HEK293T (cell line): Measurements from ENCODE around the gene FCGBP.

Source experiments
- ARNT ChIP-seq: fragments of 450-650 bp; IDR thresholded peaks from 2 replicates; pipeline ENCODE4 v1.6.1; 2017; ENCODE audit warnings: mild to moderate bottlenecking
- CTBP1 ChIP-seq: fragments of 450-650 bp; IDR thresholded peaks from 2 replicates; pipeline ENCODE4 v1.6.1; 2016; ENCODE audit warnings: borderline replicate concordance
- ELF4 ChIP-seq: fragments of 450-650 bp; IDR thresholded peaks from 2 replicates; pipeline ENCODE4 v1.6.1; 2017; ENCODE audit warnings: antibody characterized with exemption
- FOXA1 ChIP-seq: fragments of 450-650 bp; IDR thresholded peaks from 2 replicates; pipeline ENCODE4 v1.6.1; 2016; ENCODE audit warnings: mild to moderate bottlenecking
- FOXK2 ChIP-seq: fragments of 450-650 bp; IDR thresholded peaks from 2 replicates; pipeline ENCODE4 v1.6.1; 2016; ENCODE audit warnings: mild to moderate bottlenecking
- FOXM1 ChIP-seq: fragments of 450-650 bp; IDR thresholded peaks from 2 replicates; pipeline ENCODE4 v1.6.1; 2017; ENCODE audit warnings: mild to moderate bottlenecking, borderline replicate concordance
- HDGF ChIP-seq: fragments of 450-650 bp; IDR thresholded peaks from 2 replicates; pipeline ENCODE4 v1.6.1; 2017; ENCODE audit warnings: antibody characterized with exemption, borderline replicate concordance
- L3MBTL2 ChIP-seq: fragments of 450-650 bp; conservative IDR thresholded peaks from 2 replicates; pipeline ENCODE4 v1.6.1; 2016; ENCODE audit warnings: mild to moderate bottlenecking
- LEF1 ChIP-seq: fragments of 450-650 bp; IDR thresholded peaks from 2 replicates; pipeline ENCODE4 v1.6.1; 2017; ENCODE audit warnings: mild to moderate bottlenecking, borderline replicate concordance
- SP1 ChIP-seq: fragments of 450-650 bp; IDR thresholded peaks from 2 replicates; pipeline ENCODE4 v1.6.1; 2017
- SUZ12 ChIP-seq: fragments of 450-650 bp; IDR thresholded peaks from 2 replicates; pipeline ENCODE4 v1.6.1; 2016; ENCODE audit warnings: mild to moderate bottlenecking
- TARDBP ChIP-seq: fragments of 450-650 bp; IDR thresholded peaks from 2 replicates; pipeline ENCODE4 v1.6.1; 2016
- ZNF384 ChIP-seq: fragments of 450-650 bp; IDR thresholded peaks from 2 replicates; pipeline ENCODE4 v1.6.1; 2016
- TF ChIP-seq, protein P1 (sequence below): fragments of 450-650 bp; IDR thresholded peaks from 2 replicates; pipeline ENCODE4 v1.6.1; 2016

DNA sequence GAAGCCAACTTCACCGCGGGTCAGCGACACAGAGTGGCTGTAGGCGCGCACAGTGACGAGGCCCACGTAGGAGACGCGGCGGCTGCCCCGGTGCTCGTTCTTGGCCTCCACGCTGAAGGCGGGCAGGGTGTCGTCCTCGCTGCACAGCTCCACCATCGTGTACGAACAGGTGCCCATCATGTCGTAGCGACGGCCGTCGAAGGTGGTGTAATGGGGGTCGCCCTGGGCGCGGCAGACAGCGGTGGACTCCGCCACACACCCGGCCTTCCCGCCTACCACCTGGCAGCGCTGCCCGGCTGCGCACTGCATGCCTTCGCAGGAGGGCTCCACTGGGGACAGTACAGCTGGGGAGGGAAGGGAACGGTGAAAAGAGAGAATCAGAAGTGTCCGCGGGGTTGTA, 10.0 kb downstream of the FCGBP start:
- TF ChIP-seq FOXM1 (no peak), FOXA1 (no peak), ELF4 (no peak), LEF1 (no peak), HDGF (no peak), CTBP1 (no peak), ZNF384 (no peak), ARNT (no peak), SP1 (no peak), FOXK2 (no peak), L3MBTL2 (no peak), SUZ12 (no peak), TARDBP (no peak)
- TF ChIP-seq, protein P1, sequence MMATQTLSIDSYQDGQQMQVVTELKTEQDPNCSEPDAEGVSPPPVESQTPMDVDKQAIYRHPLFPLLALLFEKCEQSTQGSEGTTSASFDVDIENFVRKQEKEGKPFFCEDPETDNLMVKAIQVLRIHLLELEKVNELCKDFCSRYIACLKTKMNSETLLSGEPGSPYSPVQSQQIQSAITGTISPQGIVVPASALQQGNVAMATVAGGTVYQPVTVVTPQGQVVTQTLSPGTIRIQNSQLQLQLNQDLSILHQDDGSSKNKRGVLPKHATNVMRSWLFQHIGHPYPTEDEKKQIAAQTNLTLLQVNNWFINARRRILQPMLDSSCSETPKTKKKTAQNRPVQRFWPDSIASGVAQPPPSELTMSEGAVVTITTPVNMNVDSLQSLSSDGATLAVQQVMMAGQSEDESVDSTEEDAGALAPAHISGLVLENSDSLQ: no peak
